ENCODE data around the gene FYN. TPM values are rescaled to one million over a fixed set of nuclear protein-coding genes. Genes with fewer than 3 reads are reported as not detected.

The FYN gene
- total and polyA plus RNA-seq, 2 of the 8 experiments (the other 6 are each of a cell fraction or from before 2014, with no cell fraction given): 46.8 to 97.2 TPM

GRCh38 chr6:111683157-111683556 is 190.1 kb downstream of the FYN start:
- FAIRE-seq (no peak), DNase-seq (ENCODE audit: low read depth in 1 of 2, low spot score in 2 of 2) (no peak)
- Histone ChIP-seq H3K27ac (ENCODE audit: low read depth, low read length) (no peak overlapping the region), H3K18ac (ENCODE audit: extremely low read depth, low read length) (no peak overlapping the region), H2AK5ac (ENCODE audit: low read depth, low read length) (no peak overlapping the region), H3K36me3 (ENCODE audit: control insufficient read depth in 2 of 4, insufficient read depth in 4 of 4, low read length in 3 of 4) (peaks cover 0 to 7% (median 1%) of the 10 kb centered on the region in 4 experiments; a peak in 2 of 8 replicates), H3K23ac (ENCODE audit: insufficient read length) (no peak overlapping the region), H3K4me3 (ENCODE audit: extremely low read depth in 1 of 4, insufficient read depth in 2 of 4, low read depth in 3 of 4, low read length in 4 of 4) (no peak overlapping the region), H2AFZ (ENCODE audit: low read length) (no peak overlapping the region), H4K8ac (ENCODE audit: extremely low read depth, insufficient read depth, low read length) (no peak overlapping the region), H4K91ac (replicated peaks; ENCODE audit: insufficient read length, low read length) (no peak overlapping the region), H3K4ac (replicated peaks; ENCODE audit: insufficient read length, low read depth, low read length) (no peak overlapping the region), H3K4me2 (ENCODE audit: insufficient read depth in 1 of 2, low read depth in 2 of 2, low read length in 2 of 2) (no peak overlapping the region), H3K9me3 (ENCODE audit: insufficient read depth in 2 of 2, low read depth in 1 of 2, low read length in 1 of 2) (no peaks in the 10 kb centered on the region), H2BK120ac (replicated peaks; ENCODE audit: low read depth, low read length) (no peak overlapping the region), H3K56ac (replicated peaks; ENCODE audit: insufficient read length, low read depth, low read length) (no peak overlapping the region), H3K4me1 (replicated peaks in 1 of 4; ENCODE audit: control insufficient read depth in 3 of 4, insufficient read depth in 4 of 4, low read length in 3 of 4) (peaks cover 0 to 4% (median 2%) of the 10 kb centered on the region in 4 experiments; a peak in 5 of 7 replicates), H2BK12ac (ENCODE audit: low read depth, low read length) (no peak overlapping the region), H3K27me3 (replicated peaks in 1 of 4; ENCODE audit: control insufficient read depth in 3 of 4, extremely low read depth in 1 of 4, insufficient read depth in 3 of 4, low read length in 3 of 4) (no peaks in the 10 kb centered on the region), H3K79me1 (ENCODE audit: low read depth, low read length) (no peaks in the 10 kb centered on the region), H2BK20ac (ENCODE audit: low read length) (no peak overlapping the region), H3K23me2 (ENCODE audit: low read depth, low read length) (no peaks in the 10 kb centered on the region), H3K79me2 (ENCODE audit: control insufficient read depth in 1 of 2, insufficient read depth in 2 of 2, low read length in 2 of 2) (no peaks in the 10 kb centered on the region), H2BK5ac (ENCODE audit: low read depth, low read length) (no peak overlapping the region), H4K5ac (ENCODE audit: insufficient read length, low read depth, low read length) (no peak overlapping the region), H4K20me1 (replicated peaks in 1 of 2; ENCODE audit: control insufficient read depth in 1 of 2, insufficient read depth in 2 of 2, low read length in 2 of 2) (peaks cover 2 to 6% of the 10 kb centered on the region in 2 experiments), H3K9ac (replicated peaks in 1 of 4; ENCODE audit: extremely low read depth in 1 of 4, low read depth in 3 of 4, low read length in 3 of 4) (no peak overlapping the region), H3K14ac (ENCODE audit: insufficient read length) (no peak overlapping the region), H2BK15ac (ENCODE audit: low read length) (no peak overlapping the region)
- POLR2A ChIA-PET (ENCODE audit: partially characterized antibody): no interaction called here
- CTCF ChIA-PET (ENCODE audit: partially characterized antibody): interaction anchor here (0.5 to 1.4 kb wide), 6 partner anchors 8 to 361 kb away, joined by 3 to 8 read pairs (median 3); no protein-coding TSS in a partner anchor
- 96% methylated on average over 4 of the region's 5 CpGs; no CpG with 5 or more reads in 1 of the 2 experiments for WGBS, 2 experiments (ENCODE audit: extremely low coverage in 1 of 2, insufficient coverage in 1 of 2, insufficient read length in 1 of 2, insufficient replicate concordance in 2 of 2, low coverage in 1 of 2, low lambda C conversion rate in 2 of 2, missing lambda C conversion rate in 1 of 2)
- TF ChIP-seq GABPA (IDR thresholded peaks at IDR 0.05; ENCODE audit: borderline replicate concordance, insufficient read depth, low read length): no peak
- TF ChIP-seq SIRT6 (IDR thresholded peaks at IDR 0.05; ENCODE audit: low read length): no peak
- TF ChIP-seq CHD1 (IDR thresholded peaks at IDR 0.05; ENCODE audit: low read depth, low read length): no peak
- no peak for TF ChIP-seq TBP (IDR thresholded peaks at IDR 0.05; ENCODE audit: low read depth, low read length)
- TF ChIP-seq, protein P1, sequence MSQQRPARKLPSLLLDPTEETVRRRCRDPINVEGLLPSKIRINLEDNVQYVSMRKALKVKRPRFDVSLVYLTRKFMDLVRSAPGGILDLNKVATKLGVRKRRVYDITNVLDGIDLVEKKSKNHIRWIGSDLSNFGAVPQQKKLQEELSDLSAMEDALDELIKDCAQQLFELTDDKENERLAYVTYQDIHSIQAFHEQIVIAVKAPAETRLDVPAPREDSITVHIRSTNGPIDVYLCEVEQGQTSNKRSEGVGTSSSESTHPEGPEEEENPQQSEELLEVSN (IDR thresholded peaks at IDR 0.05): no peak
- TF ChIP-seq SP1 (IDR thresholded peaks at IDR 0.05; ENCODE audit: low read depth, low read length): no peak
- no peak for TF ChIP-seq CEBPB (IDR thresholded peaks at IDR 0.05; ENCODE audit: low read depth, low read length)
- TF ChIP-seq POLR2AphosphoS5 (IDR thresholded peaks at IDR 0.05; ENCODE audit: low read depth, low read length): no peak
- TF ChIP-seq ATF2 (IDR thresholded peaks at IDR 0.05; ENCODE audit: low read length): no peak
- no peak for TF ChIP-seq BRCA1 (IDR thresholded peaks at IDR 0.05; ENCODE audit: low read depth, low read length)
- TF ChIP-seq EGR1 (IDR thresholded peaks at IDR 0.05; ENCODE audit: borderline replicate concordance, low read depth, low read length): no peak
- no peak for TF ChIP-seq RFX5 (IDR thresholded peaks at IDR 0.05; ENCODE audit: borderline replicate concordance, low read depth, low read length)
- no peak for TF ChIP-seq MAFK (IDR thresholded peaks at IDR 0.05; ENCODE audit: low read depth, low read length)
- TF ChIP-seq SP2 (IDR thresholded peaks at IDR 0.05; ENCODE audit: low read length): no peak
